Tibial nerve (tissue), 4 donors: ENCODE data around the gene NOCT.

Experiments
- CTCF ChIP-seq, 5 experiments: fragments of 200-600 bp in 3 of 5; fragments of 450-650 bp in 2 of 5; sonication (generic) in 3 of 5; IDR thresholded peaks; one replicate each; pipeline ENCODE4 v1.5.1; 2016 to 2019; ENCODE audit warnings: antibody characterized with exemption in 5 of 5, mild to moderate bottlenecking in 3 of 5, moderate library complexity in 2 of 5
- EP300 ChIP-seq, 2 donors: sonication (generic); formaldehyde crosslinking; IDR thresholded peaks; one replicate each; pipeline ENCODE4 v1.6.1; 2017; ENCODE audit warnings: antibody characterized with exemption in 2 of 2, mild to moderate bottlenecking in 1 of 2
- POLR2A ChIP-seq, 2 donors: fragments of 450-650 bp; IDR thresholded peaks; one replicate each; pipeline ENCODE4 v1.6.1; 2017; ENCODE audit warnings: antibody characterized with exemption in 2 of 2, mild to moderate bottlenecking in 2 of 2, moderate library complexity in 2 of 2

GRCh38 chr4:139005774-139006173 is 9.8 kb upstream of the NOCT start:
- TF ChIP-seq CTCF (IDR thresholded peaks at IDR 0.05) (no peak), POLR2A (IDR thresholded peaks at IDR 0.05) (no peak), EP300 (IDR thresholded peaks at IDR 0.05) (no peak)
